ENCODE measurements around the gene AK5.

AK5 gene

GRCh38 chr1:77468257-77468948 lies 186.6 kb downstream of the AK5 start:
- H3K4me3 ChIP-seq (ENCODE audit: control insufficient read depth, low read depth, low read length), result no peak overlapping the region
- no peak for TF ChIP-seq CTCF (conservative IDR thresholded peaks at IDR 0.05; ENCODE audit: control insufficient read depth, insufficient read depth, low read depth, low read length)

GRCh38 chr1:77468949-77469710 lies 187.3 kb downstream of the AK5 start:
- no peak for TF ChIP-seq CTCF (conservative IDR thresholded peaks at IDR 0.05; ENCODE audit: control insufficient read depth, insufficient read depth, low read depth, low read length)
- DNase-seq (ENCODE audit: low read depth), result no peak
- H3K4me3 ChIP-seq (ENCODE audit: control insufficient read depth, low read depth, low read length), result no peak overlapping the region

More at GRCh38 chr1:77468257-77468948, 186.6 kb downstream of the AK5 start:
- DNase-seq (ENCODE audit: low read depth), result no peak

- no peak for TF ChIP-seq CTCF (conservative IDR thresholded peaks at IDR 0.05; ENCODE audit: control insufficient read depth, insufficient read depth, low read depth, low read length)
- H3K4me3 ChIP-seq (ENCODE audit: control insufficient read depth, low read depth, low read length), result no peak overlapping the region
- DNase-seq (ENCODE audit: low read depth), result no peak
These were observed 189.9 kb downstream of the AK5 start for GRCh38 chr1:77471691-77472090.

- peak; percentile 88 for DNase-seq (ENCODE audit: low read depth)
- no peak overlapping the region for H3K4me3 ChIP-seq (ENCODE audit: control insufficient read depth, low read depth, low read length)
- no peak for TF ChIP-seq CTCF (conservative IDR thresholded peaks at IDR 0.05; ENCODE audit: control insufficient read depth, insufficient read depth, low read depth, low read length)
These were observed 191.9 kb downstream of the AK5 start for GRCh38 chr1:77473690-77474089.

GRCh38 chr1:77475641-77476040 lies 193.8 kb downstream of the AK5 start:
- no peak overlapping the region for H3K4me3 ChIP-seq (ENCODE audit: control insufficient read depth, low read depth, low read length)
- TF ChIP-seq CTCF (conservative IDR thresholded peaks at IDR 0.05; ENCODE audit: control insufficient read depth, insufficient read depth, low read depth, low read length), result no peak
- no peak for DNase-seq (ENCODE audit: low read depth)

GRCh38 chr1:77476475-77476874 lies 194.7 kb downstream of the AK5 start:
- DNase-seq (ENCODE audit: low read depth), result no peak
- no peak overlapping the region for H3K4me3 ChIP-seq (ENCODE audit: control insufficient read depth, low read depth, low read length)
- no peak for TF ChIP-seq CTCF (conservative IDR thresholded peaks at IDR 0.05; ENCODE audit: control insufficient read depth, insufficient read depth, low read depth, low read length)

All from fibroblast of mammary gland (primary cell).